NT2/D1 (cell line): ENCODE data around the gene SFRP2.

ENCODE experiments used
- DNase-seq: peaks from one replicate; pipeline ENCODE4 v3.0.0-alpha.2; 2011; ENCODE audit warnings: low read depth, low spot score
- H3K27me3 ChIP-seq: 2 replicates; pipeline ENCODE4 v1.6.0; 2011; ENCODE audit warnings: mild to moderate bottlenecking; ENCODE audit not compliant: insufficient read length, insufficient read depth
- H3K36me3 ChIP-seq: 2 replicates; pipeline ENCODE4 v1.6.1; 2011; ENCODE audit warnings: mild to moderate bottlenecking, low read length, mixed read lengths; ENCODE audit not compliant: insufficient read depth, insufficient read length
- H3K4me1 ChIP-seq: 2 replicates; pipeline ENCODE4 v1.5.1; 2011; ENCODE audit not compliant: insufficient read depth, insufficient read length
- H3K4me3 ChIP-seq: 2 replicates; pipeline ENCODE4 v1.5.1; 2011; ENCODE audit warnings: low read depth; ENCODE audit not compliant: insufficient read length
- H3K9ac ChIP-seq: 2 replicates; pipeline ENCODE4 v1.6.0; 2011; ENCODE audit warnings: low read depth; ENCODE audit not compliant: insufficient read length
- H3K9me3 ChIP-seq: 2 replicates; pipeline ENCODE4 v1.5.1; 2011; ENCODE audit warnings: mild to moderate bottlenecking, low read length; ENCODE audit not compliant: insufficient read depth
- SUZ12 ChIP-seq: IDR thresholded peaks from 2 replicates; pipeline ENCODE4 v1.6.1; 2011; ENCODE audit not compliant: insufficient read length, insufficient read depth; ENCODE audit errors: extremely low read depth
- YY1 ChIP-seq: IDR thresholded peaks from 2 replicates; pipeline ENCODE4 v1.6.1; 2011; ENCODE audit not compliant: insufficient read length, insufficient read depth
- ZNF274 ChIP-seq: IDR thresholded peaks from 2 replicates; pipeline ENCODE4 v1.6.1; 2011; ENCODE audit warnings: mild to moderate bottlenecking, low read depth, low read length

SFRP2 gene

GRCh38 chr4:153771046-153771445 is 17.8 kb downstream of the SFRP2 start:
- TF ChIP-seq YY1, result no peak

GRCh38 chr4:153766758-153767157 is 22.1 kb downstream of the SFRP2 start:
- TF ChIP-seq YY1 (no peak), ZNF274 (no peak), SUZ12 (no peak)
- H3K36me3 ChIP-seq, result no peaks in the 10 kb centered on the region

More at GRCh38 chr4:153771046-153771445, 17.8 kb downstream of the SFRP2 start:
- Histone ChIP-seq H3K9ac (no peak overlapping the region), H3K9me3 (peaks cover 16% of the 10 kb centered on the region; the same call in 1 of the 2 replicates), H3K4me3 (no peak overlapping the region), H3K36me3 (no peaks in the 10 kb centered on the region), H3K27me3 (no peaks in the 10 kb centered on the region), H3K4me1 (no peaks in the 10 kb centered on the region)
- no peak for DNase-seq

GRCh38 chr4:153765894-153766293 is 23.0 kb downstream of the SFRP2 start:
- Histone ChIP-seq H3K9ac (no peak overlapping the region), H3K4me1 (no peaks in the 10 kb centered on the region), H3K27me3 (no peaks in the 10 kb centered on the region), H3K36me3 (no peaks in the 10 kb centered on the region), H3K4me3 (no peak overlapping the region), H3K9me3 (peaks cover 4% of the 10 kb centered on the region)
- TF ChIP-seq ZNF274 (no peak), SUZ12 (no peak), YY1 (no peak)
- no peak for DNase-seq

More at GRCh38 chr4:153766758-153767157, 22.1 kb downstream of the SFRP2 start:
- DNase-seq, result no peak
- no peaks in the 10 kb centered on the region for H3K4me1 ChIP-seq
- H3K27me3 ChIP-seq, result no peaks in the 10 kb centered on the region
- no peak overlapping the region for H3K4me3 ChIP-seq
- peaks cover 9% of the 10 kb centered on the region for H3K9me3 ChIP-seq
- no peak overlapping the region for H3K9ac ChIP-seq

DNA sequence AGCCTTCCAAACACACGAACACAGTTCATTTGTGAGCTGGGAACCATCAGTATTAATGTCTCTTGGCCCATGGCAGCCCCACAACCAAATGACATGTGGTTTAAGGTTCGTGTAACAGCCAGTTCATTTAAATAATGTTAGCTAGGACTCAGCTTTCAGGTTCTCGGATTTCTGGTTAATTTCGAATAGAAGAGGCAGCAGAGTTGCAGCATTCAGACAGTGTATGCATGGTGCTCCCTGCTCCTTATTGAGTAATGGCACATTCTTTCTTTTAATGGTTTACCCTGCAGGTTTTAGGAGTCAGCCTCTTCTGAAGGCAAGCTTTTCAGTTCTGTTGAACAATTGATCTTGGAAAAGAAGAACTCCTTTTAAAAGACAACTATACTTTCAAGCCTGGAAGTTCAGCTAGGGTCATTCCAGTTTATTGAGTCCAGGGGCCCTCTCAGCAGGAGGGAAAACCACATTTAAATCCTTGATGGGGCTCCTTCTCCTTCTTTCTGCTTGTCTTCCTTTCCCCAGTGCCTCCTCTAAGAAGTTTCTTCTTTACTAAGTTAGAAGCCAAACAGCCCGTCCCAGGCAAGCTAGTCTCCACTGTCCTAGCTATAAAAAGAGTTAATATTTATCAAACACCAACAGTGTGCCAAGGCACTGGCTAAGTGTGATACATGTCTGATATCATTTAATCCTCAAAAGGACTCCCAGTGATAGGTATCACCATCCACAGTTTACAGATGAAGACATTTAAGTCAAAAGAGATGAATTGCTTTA is 24.1 kb downstream of the SFRP2 start:
- Histone ChIP-seq H3K4me1 (peaks cover 2% of the 10 kb centered on the region), H3K9me3 (no peaks in the 10 kb centered on the region; the same call in 1 of the 2 replicates), H3K36me3 (no peaks in the 10 kb centered on the region), H3K27me3 (no peaks in the 10 kb centered on the region), H3K4me3 (no peak overlapping the region), H3K9ac (no peak overlapping the region)
- no peak for TF ChIP-seq SUZ12
- TF ChIP-seq ZNF274, result no peak
- TF ChIP-seq YY1, result no peak
- no peak for DNase-seq

DNA sequence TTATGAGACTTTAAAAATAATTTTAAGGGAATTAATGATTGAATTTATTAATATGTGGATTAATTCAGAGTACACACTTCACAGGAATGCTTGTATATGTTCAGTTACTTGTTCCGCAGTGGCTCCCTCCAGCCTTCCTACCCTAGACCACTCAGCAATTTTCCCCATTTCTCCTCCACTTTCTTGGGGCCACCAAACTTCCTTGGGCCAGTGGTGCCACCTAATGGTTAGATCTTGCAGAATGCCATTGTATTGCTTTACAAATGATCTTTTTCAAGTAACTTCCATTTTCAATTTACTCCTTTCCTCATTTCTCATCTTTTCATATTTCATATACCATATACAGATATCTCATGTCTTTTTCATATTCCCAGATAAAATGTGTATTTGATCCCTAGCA is 25.5 kb downstream of the SFRP2 start:
- TF ChIP-seq ZNF274 (no peak), SUZ12 (no peak), YY1 (no peak)
- H3K9me3 ChIP-seq, result no peaks in the 10 kb centered on the region; the same call in 1 of the 2 replicates
- no peak for DNase-seq
- no peaks in the 10 kb centered on the region for H3K27me3 ChIP-seq
- H3K9ac ChIP-seq, result no peak overlapping the region
- H3K36me3 ChIP-seq, result no peaks in the 10 kb centered on the region
- peaks cover 2% of the 10 kb centered on the region for H3K4me1 ChIP-seq
- no peak overlapping the region for H3K4me3 ChIP-seq

DNA sequence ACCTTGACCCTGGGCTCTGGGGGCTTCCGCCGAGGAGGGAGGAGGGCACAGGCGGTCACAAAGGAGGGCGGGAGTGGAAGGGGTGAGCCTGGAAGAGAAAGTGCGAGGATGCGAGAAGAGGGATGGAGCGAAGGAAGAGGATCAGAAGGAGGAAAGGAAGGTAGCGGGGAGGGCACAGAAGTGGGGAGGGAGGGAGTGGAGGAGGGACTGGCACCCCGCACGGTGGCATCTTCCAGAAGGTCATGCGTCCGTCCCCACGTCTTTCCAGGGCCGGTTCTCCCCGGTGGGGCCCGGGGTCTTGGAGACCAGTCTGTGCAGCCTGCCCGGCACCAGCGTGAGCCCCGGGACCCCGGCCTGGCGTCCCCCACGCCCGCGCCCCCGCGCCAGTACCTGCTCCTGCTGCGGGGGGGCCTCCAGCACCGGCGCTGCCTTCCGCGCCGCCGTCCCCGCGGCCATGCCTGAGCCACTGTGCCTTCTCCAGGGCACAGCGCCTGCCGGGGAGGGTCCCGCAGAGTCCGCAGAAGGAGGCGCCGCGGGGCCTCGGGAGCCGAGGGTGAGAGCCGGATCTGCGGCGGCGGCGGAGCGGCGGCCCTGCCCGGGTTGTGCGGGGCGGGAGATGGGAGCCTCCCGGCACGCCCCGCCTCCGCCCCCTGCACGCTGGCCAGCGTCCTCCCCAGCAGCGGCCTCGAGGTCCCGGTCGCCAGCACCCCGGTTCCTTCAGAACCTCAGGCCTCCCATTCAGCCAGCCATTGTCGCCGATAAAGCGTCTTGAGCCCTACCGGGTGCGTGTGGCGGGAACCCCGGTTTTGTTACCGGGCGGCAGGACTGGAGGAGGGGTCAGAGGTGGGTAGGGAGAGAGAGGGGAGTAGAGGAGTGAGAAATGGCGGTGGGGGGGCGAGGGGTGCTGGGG is 29.2 kb downstream of the SFRP2 start, which contains the start of gene RNF175:
TSS of gene RNF175 (minus strand) at position 618 of the 910 bp plus-strand sequence. CDS start at position 456, 162 bp downstream.
- Histone ChIP-seq H3K36me3 (no peaks in the 10 kb centered on the region), H3K9ac (peak within 1 kb of the TSS; percentile 76), H3K4me1 (peaks cover 5% of the 10 kb centered on the region), H3K9me3 (no peaks in the 10 kb centered on the region), H3K27me3 (no peaks in the 10 kb centered on the region), H3K4me3 (peak within 1 kb of the TSS; percentile 70)
- DNase-seq, result no peak
- TF ChIP-seq SUZ12, result no peak
- TF ChIP-seq ZNF274, result no peak
- TF ChIP-seq YY1, result no peak

- Histone ChIP-seq H3K9me3 (no peaks in the 10 kb centered on the region), H3K4me3 (peak overlapping the region; percentile 70), H3K4me1 (peaks cover 5% of the 10 kb centered on the region), H3K36me3 (peaks cover 4% of the 10 kb centered on the region), H3K27me3 (no peaks in the 10 kb centered on the region), H3K9ac (peak overlapping the region; percentile 76)
- TF ChIP-seq ZNF274 (no peak), YY1 (no peak), SUZ12 (no peak)
- no peak for DNase-seq
Measured at GRCh38 chr4:153758688-153759406, 30.0 kb downstream of the SFRP2 start.
